A549 (cell line): Measurements from ENCODE around the gene CD4.

Source experiments
- CEBPB ChIP-seq, 2 experiments: fragments of >200 bp in 1 of 2; sonication (Bioruptor Twin) in 1 of 2; formaldehyde crosslinking in 1 of 2; IDR thresholded peaks; 2 replicates each; pipeline ENCODE4 v1.6.1; 2012 to 2016
- CTCF ChIP-seq: fragments of >200 bp; sonication (Bioruptor Twin); formaldehyde crosslinking; IDR thresholded peaks from 3 replicates; pipeline ENCODE4 v1.5.1; 2016
- EP300 ChIP-seq, 2 experiments: fragments of >200 bp; sonication (Bioruptor Twin); formaldehyde crosslinking; IDR thresholded peaks; 2 replicates in 1 of 2; 3 replicates in 1 of 2; pipeline ENCODE4 v1.6.1; 2016 to 2017
- HEYL ChIP-seq: fragments of 250-450 bp; sonication (Bioruptor Pico); IDR thresholded peaks from 2 replicates; pipeline ENCODE4 v1.8.0; 2021; ENCODE audit warnings: mild to moderate bottlenecking, moderate library complexity
- HOXA7 ChIP-seq: fragments of 250-450 bp; sonication (Bioruptor Pico); IDR thresholded peaks from 2 replicates; pipeline ENCODE4 v1.5.0; 2020; ENCODE audit warnings: mild to moderate bottlenecking, moderate library complexity
- JUN ChIP-seq, 2 experiments: fragments of >200 bp; sonication (Bioruptor Twin); formaldehyde crosslinking; IDR thresholded peaks; 2 replicates in 1 of 2; 3 replicates in 1 of 2; pipeline ENCODE4 v1.6.1; 2016 to 2017
- KDM1A ChIP-seq: fragments of 200-600 bp; sonication (generic); IDR thresholded peaks from 2 replicates; pipeline ENCODE4 v1.6.1; 2016; ENCODE audit warnings: low read depth, mild to moderate bottlenecking
- MAFK ChIP-seq: fragments of 450-650 bp; IDR thresholded peaks from 2 replicates; pipeline ENCODE4 v1.6.1; 2014; ENCODE audit not compliant: partially characterized antibody
- NPAS2 ChIP-seq: fragments of 250-450 bp; sonication (Bioruptor Pico); IDR thresholded peaks from 2 replicates; pipeline ENCODE4 v1.8.0; 2022; ENCODE audit warnings: mild to moderate bottlenecking, moderate library complexity, borderline replicate concordance
- POLR2A ChIP-seq: IDR thresholded peaks from 2 replicates; pipeline ENCODE4 v1.6.1; 2012; ENCODE audit warnings: mild to moderate bottlenecking, low read length
- RAD21 ChIP-seq, 2 experiments: fragments of >200 bp in 1 of 2; sonication (Bioruptor Twin) in 1 of 2; formaldehyde crosslinking in 1 of 2; IDR thresholded peaks in 1 of 2; conservative IDR thresholded peaks in 1 of 2; 2 replicates in 1 of 2; 3 replicates in 1 of 2; pipeline ENCODE4 v1.6.1; 2012 to 2018; ENCODE audit warnings: inconsistent platforms in 1 of 2
- RCOR1 ChIP-seq: fragments of 150-350 bp; IDR thresholded peaks from 2 replicates; pipeline ENCODE4 v1.6.1; 2014; ENCODE audit warnings: antibody characterized with exemption, low read length, low read depth
- SREBF2 ChIP-seq: fragments of 450-650 bp; IDR thresholded peaks from 2 replicates; pipeline ENCODE4 v1.6.1; 2014; ENCODE audit warnings: mild to moderate bottlenecking, moderate library complexity

GRCh38 chr12:6770600-6770999 lies 18.7 kb upstream of the CD4 start:
- TF ChIP-seq CEBPB (IDR thresholded peaks at IDR 0.05) (no peak), HOXA7 (CRISPR knock-in tag) (no peak), SREBF2 (no peak), RCOR1 (no peak), MAFK (no peak), CTCF (no peak), HEYL (no peak), NPAS2 (CRISPR knock-in tag) (no peak), EP300 (IDR thresholded peaks at IDR 0.05) (no peak), JUN (IDR thresholded peaks at IDR 0.05) (no peak), POLR2A (no peak), RAD21 (conservative IDR thresholded peaks at IDR 0.05 in 1 of 2, IDR thresholded peaks at IDR 0.05 in 1 of 2) (no peak), KDM1A (no peak)
